SK-N-SH treated with all-trans-retinoic acid at 6 μM for 48 hours (cell line): Measurements from ENCODE around the gene RPS29.

Experiments
- ATAC-seq: fragments of 200-7000 bp; cut with Tn5 transposase; 3 replicates; pipeline ENCODE4 v1.9.1; 2020; ENCODE audit warnings: mild to moderate bottlenecking, moderate library complexity
- ARNTL ChIP-seq: fragments of 450-650 bp; formaldehyde crosslinking; IDR thresholded peaks from 2 replicates; pipeline ENCODE4 v1.5.0; 2020; ENCODE audit warnings: low read depth, mild to moderate bottlenecking, moderate library complexity, borderline replicate concordance
- CREB5 ChIP-seq: fragments of 250-450 bp; sonication (Bioruptor Pico); IDR thresholded peaks from 2 replicates; pipeline ENCODE4 v1.5.1; 2020; ENCODE audit warnings: low read depth, mild to moderate bottlenecking, moderate library complexity
- CSRNP3 ChIP-seq: fragments of 250-450 bp; sonication (Bioruptor Pico); IDR thresholded peaks from 2 replicates; pipeline ENCODE4 v1.5.1; 2021; ENCODE audit warnings: mild to moderate bottlenecking, moderate library complexity
- ESRRG ChIP-seq: fragments of 250-450 bp; sonication (Bioruptor Pico); IDR thresholded peaks from 2 replicates; pipeline ENCODE4 v1.6.1; 2021; ENCODE audit warnings: mild to moderate bottlenecking
- GLIS3 ChIP-seq: fragments of 250-450 bp; sonication (Bioruptor Pico); IDR thresholded peaks from 2 replicates; pipeline ENCODE4 v1.5.0; 2020; ENCODE audit warnings: mild to moderate bottlenecking, moderate library complexity
- ISL1 ChIP-seq: fragments of 250-450 bp; sonication (Bioruptor Pico); IDR thresholded peaks from 2 replicates; pipeline ENCODE4 v2.1.2; 2022; ENCODE audit warnings: mild to moderate bottlenecking, moderate library complexity
- PATZ1 ChIP-seq: fragments of 250-450 bp; sonication (Bioruptor Pico); IDR thresholded peaks from 2 replicates; pipeline ENCODE4 v1.8.0; 2020; ENCODE audit warnings: mild to moderate bottlenecking, moderate library complexity, borderline replicate concordance
- POU6F1 ChIP-seq: fragments of 250-450 bp; sonication (Bioruptor Pico); IDR thresholded peaks from 2 replicates; pipeline ENCODE4 v1.8.0; 2021; ENCODE audit warnings: low read depth, mild to moderate bottlenecking, moderate library complexity, borderline replicate concordance
- RARB ChIP-seq: fragments of 250-450 bp; sonication (Bioruptor Pico); IDR thresholded peaks from 2 replicates; pipeline ENCODE4 v1.8.0; 2021; ENCODE audit warnings: mild to moderate bottlenecking, moderate library complexity
- SNAI2 ChIP-seq: fragments of 250-450 bp; sonication (Bioruptor Pico); IDR thresholded peaks from 2 replicates; pipeline ENCODE4 v1.5.0; 2020; ENCODE audit warnings: mild to moderate bottlenecking, moderate library complexity
- TCF4 ChIP-seq: fragments of 250-450 bp; sonication (Bioruptor Pico); IDR thresholded peaks from 2 replicates; pipeline ENCODE4 v1.8.0; 2021; ENCODE audit warnings: mild to moderate bottlenecking, moderate library complexity, borderline replicate concordance
- TOX ChIP-seq: fragments of 250-450 bp; sonication (Bioruptor Pico); IDR thresholded peaks from 2 replicates; pipeline ENCODE4 v1.8.0; 2021; ENCODE audit warnings: mild to moderate bottlenecking, moderate library complexity, borderline replicate concordance
- TSHZ2 ChIP-seq: fragments of 250-450 bp; sonication (Bioruptor Pico); IDR thresholded peaks from 2 replicates; pipeline ENCODE4 v1.5.0; 2020; ENCODE audit warnings: mild to moderate bottlenecking, moderate library complexity
- ZC3H10 ChIP-seq: fragments of 250-450 bp; sonication (Bioruptor Pico); IDR thresholded peaks from 2 replicates; pipeline ENCODE4 v1.5.1; 2021; ENCODE audit warnings: mild to moderate bottlenecking, moderate library complexity
- ZFP3 ChIP-seq: fragments of 250-450 bp; sonication (Bioruptor Pico); IDR thresholded peaks from 2 replicates; pipeline ENCODE4 v1.5.0; 2020; ENCODE audit warnings: mild to moderate bottlenecking, moderate library complexity
- ZFP30 ChIP-seq: fragments of 450-650 bp; formaldehyde crosslinking; IDR thresholded peaks from 2 replicates; pipeline ENCODE4 v1.5.0; 2022; ENCODE audit warnings: mild to moderate bottlenecking, moderate library complexity
- ZNF565 ChIP-seq: fragments of 450-650 bp; formaldehyde crosslinking; conservative IDR thresholded peaks from 2 replicates; pipeline ENCODE4 v1.5.0; 2020; ENCODE audit warnings: low read depth, mild to moderate bottlenecking, moderate library complexity
- ZNF70 ChIP-seq: fragments of 450-650 bp; formaldehyde crosslinking; IDR thresholded peaks from 2 replicates; pipeline ENCODE4 v1.5.0; 2020; ENCODE audit warnings: mild to moderate bottlenecking, moderate library complexity
- ZNF8 ChIP-seq: fragments of 450-650 bp; formaldehyde crosslinking; IDR thresholded peaks from 2 replicates; pipeline ENCODE4 v1.5.0; 2020; ENCODE audit warnings: mild to moderate bottlenecking, moderate library complexity

The RPS29 gene

GRCh38 chr14:49598485-49599300 is 12.5 kb upstream of the RPS29 start, which contains the start of gene LRR1:
Gene LRR1 (plus strand): TSS chr14:49598940. CDS start chr14:49599021, 81 bp downstream.
- TF ChIP-seq ZNF70 (CRISPR knock-in tag) (no peak), POU6F1 (CRISPR knock-in tag) (0 out of 2 replicates have a peak, but pooled peaks have one; percentile 63)
- TF ChIP-seq, all 23 proteins: peak for 1
- ATAC-seq, result peak; percentile 86

GRCh38 chr14:49598189-49598484 is 12.0 kb upstream of the RPS29 start:
- peak; percentile 5; the same call in 2 of the 3 replicates for ATAC-seq

More at GRCh38 chr14:49598189-49598484, 12.0 kb upstream of the RPS29 start:
- TF ChIP-seq ISL1 (CRISPR knock-in tag), result no peak
- TF ChIP-seq ZNF565, result no peak
- TF ChIP-seq TOX (CRISPR knock-in tag), result no peak
- TF ChIP-seq GLIS3 (CRISPR knock-in tag), result no peak
- no peak for TF ChIP-seq TSHZ2 (CRISPR knock-in tag)
- TF ChIP-seq ARNTL, result no peak
- TF ChIP-seq POU6F1 (CRISPR knock-in tag), result no peak
- TF ChIP-seq TCF4, result no peak
- TF ChIP-seq ZFP3 (CRISPR knock-in tag), result no peak
- TF ChIP-seq RARB (CRISPR knock-in tag), result no peak
- TF ChIP-seq CSRNP3 (CRISPR knock-in tag), result no peak
- TF ChIP-seq CREB5, result no peak
- TF ChIP-seq ESRRG, result no peak
- no peak for TF ChIP-seq PATZ1
- no peak for TF ChIP-seq ZNF70 (CRISPR knock-in tag)
- no peak for TF ChIP-seq ZNF8 (CRISPR knock-in tag)
- no peak for TF ChIP-seq ZFP30 (CRISPR knock-in tag)
- no peak for TF ChIP-seq SNAI2 (CRISPR knock-in tag)
- TF ChIP-seq ZC3H10 (CRISPR knock-in tag), result no peak
